Fibroblast of pulmonary artery (primary cell): Measurements from ENCODE around the gene MYO15A.

Experiments
- DNase-seq: peaks from one replicate; pipeline ENCODE4 v3.0.0-alpha.2; 2010; ENCODE audit warnings: low read depth
- H3K4me3 ChIP-seq: replicated peaks from 2 replicates; pipeline ENCODE4 v1.5.1; 2011; ENCODE audit warnings: low read depth, mild to moderate bottlenecking, control low read depth, low read length, moderate library complexity
- CTCF ChIP-seq: IDR thresholded peaks from 2 replicates; pipeline ENCODE4 v1.5.1; 2011; ENCODE audit warnings: mild to moderate bottlenecking, control low read depth, low read length, inconsistent platforms; ENCODE audit errors: missing control alignments

The MYO15A gene

DNA sequence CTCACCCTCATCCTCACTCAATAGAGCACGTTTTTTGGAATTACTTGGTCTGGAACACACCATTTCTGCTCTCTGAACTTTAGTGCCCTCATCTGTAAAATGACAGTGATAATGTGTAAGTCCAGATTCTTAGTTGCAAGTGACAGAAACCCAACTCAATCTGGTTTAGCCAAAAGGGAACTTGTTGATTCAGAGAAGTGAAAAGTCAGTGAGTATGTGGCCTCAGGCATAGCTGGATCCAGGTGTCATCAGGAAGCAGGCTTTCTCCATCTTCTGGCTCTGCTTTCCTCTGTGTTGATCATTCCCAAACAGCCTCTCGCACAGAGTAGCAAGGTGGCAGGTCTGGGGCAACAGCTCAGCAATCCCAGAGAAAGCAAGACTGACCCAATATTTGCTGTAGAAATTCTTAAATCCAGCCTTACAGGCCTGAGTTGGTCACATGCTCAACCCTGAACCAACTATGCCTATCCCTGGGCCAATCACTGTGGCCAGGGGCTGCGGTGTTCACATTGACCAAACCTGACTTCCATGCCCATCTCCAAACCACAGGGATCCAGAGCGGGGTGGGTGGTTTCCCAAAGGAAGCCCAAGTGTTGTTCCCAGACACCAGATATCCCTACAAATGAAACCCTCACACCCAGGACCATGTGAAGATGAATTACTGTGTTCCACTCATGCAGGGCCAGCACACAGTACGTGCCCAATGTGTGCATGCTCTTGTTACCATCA lies 51.7 kb downstream of the MYO15A start:
- DNase-seq, result no peak
- no peak for TF ChIP-seq CTCF
- H3K4me3 ChIP-seq, result no peak overlapping the region

DNA sequence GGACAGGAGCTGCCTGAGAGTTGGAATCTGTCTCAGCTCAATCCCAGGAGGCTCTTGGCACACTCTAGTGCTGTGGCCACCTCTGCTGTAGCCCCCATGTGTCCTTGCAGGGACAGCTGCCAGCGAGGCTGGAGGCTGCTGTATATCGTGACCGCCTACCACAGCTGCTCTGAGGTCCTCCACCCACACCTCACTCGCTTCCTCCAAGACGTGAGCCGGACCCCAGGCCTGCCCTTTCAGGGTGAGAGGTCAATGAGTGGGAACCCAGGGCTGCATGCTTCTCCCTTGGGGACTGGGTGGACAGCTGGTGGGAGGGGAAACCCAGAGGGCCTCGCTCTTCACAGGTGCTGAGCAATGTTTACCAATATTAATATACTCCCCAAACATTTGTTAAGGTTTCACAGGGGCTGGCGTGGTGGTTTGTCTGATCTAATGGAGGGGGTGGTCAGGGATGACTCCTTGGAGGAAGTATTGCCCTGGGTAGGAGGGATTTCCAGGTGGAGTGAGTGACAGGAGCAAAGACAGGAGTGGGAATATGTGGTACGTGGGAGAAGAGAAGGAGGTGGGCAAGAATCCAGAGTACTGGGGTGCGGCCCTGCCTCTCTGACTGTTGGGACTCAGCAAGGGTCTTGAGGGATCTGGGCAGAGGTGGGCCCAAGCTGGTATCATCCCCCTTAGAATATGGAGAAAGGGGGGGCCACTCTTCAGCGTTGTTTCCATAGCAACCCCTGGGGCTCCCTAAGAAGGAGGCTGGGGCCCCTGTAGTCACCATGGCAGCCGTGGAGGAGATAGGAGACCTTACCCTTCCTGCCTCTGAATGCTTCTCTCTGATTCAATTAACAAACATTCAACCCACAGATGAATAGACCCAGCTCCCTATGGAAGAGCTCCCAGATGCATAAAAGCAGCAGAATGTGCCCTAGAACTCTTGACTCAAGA lies 52.9 kb downstream of the MYO15A start:
- no peak overlapping the region for H3K4me3 ChIP-seq
- DNase-seq, result no peak
- no peak for TF ChIP-seq CTCF

GRCh38 chr17:18163547-18163946 lies 55.0 kb downstream of the MYO15A start:
- no peak for DNase-seq
- TF ChIP-seq CTCF, result no peak
- H3K4me3 ChIP-seq, result no peak overlapping the region

DNA sequence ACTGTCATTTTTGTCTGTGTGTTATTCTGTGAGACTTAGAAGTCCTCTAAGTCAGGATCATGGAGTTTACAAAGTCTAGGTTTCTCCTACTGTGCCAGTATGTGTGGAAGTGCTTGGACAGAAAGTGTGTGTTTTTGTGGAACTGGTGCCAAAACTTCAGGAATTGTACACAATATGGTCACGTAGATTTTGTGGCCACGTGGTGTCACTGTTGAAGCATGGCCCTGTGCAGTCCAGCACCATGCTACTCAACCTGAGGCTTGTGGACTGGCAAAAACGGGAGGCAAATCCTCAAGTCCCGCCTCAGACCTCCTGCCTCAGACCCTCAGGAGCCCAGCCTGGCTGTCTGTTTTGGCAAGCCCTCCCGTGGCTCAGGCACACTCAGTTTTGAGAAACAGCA lies 58.3 kb downstream of the MYO15A start:
- no peak for DNase-seq
- no peak for TF ChIP-seq CTCF
- no peak overlapping the region for H3K4me3 ChIP-seq

GRCh38 chr17:18167421-18167820 lies 58.9 kb downstream of the MYO15A start:
- TF ChIP-seq CTCF, result no peak
- no peak for DNase-seq
- no peak overlapping the region for H3K4me3 ChIP-seq

- no peak for DNase-seq
- no peak overlapping the region for H3K4me3 ChIP-seq
- TF ChIP-seq CTCF, result no peak
Measured at GRCh38 chr17:18172531-18173278, 64.1 kb downstream of the MYO15A start.
